Measurements from ENCODE around the gene WNT3A.

WNT3A gene

GRCh38 chr1:228076796-228077430 is 70.1 kb downstream of the WNT3A start (continued):
- TF ChIP-seq TSHZ2 (CRISPR knock-in tag; IDR thresholded peaks at IDR 0.05) = no peak
- TF ChIP-seq ESRRG (CRISPR knock-in tag; IDR thresholded peaks at IDR 0.05) = no peak
- no peak for TF ChIP-seq CSDC2 (CRISPR knock-in tag; IDR thresholded peaks at IDR 0.05)
- TF ChIP-seq ZC3H10 (CRISPR knock-in tag; IDR thresholded peaks at IDR 0.05) = no peak
- TF ChIP-seq ARNTL (CRISPR knock-in tag; IDR thresholded peaks at IDR 0.05; ENCODE audit: borderline replicate concordance, low read depth) = no peak

- TF ChIP-seq ZNF70 (CRISPR knock-in tag; IDR thresholded peaks at IDR 0.05) (no peak), SNAI2 (CRISPR knock-in tag; IDR thresholded peaks at IDR 0.05) (no peak), ISL1 (CRISPR knock-in tag; IDR thresholded peaks at IDR 0.05) (no peak), ZFP3 (CRISPR knock-in tag; IDR thresholded peaks at IDR 0.05) (no peak), TCF4 (CRISPR knock-in tag; IDR thresholded peaks at IDR 0.05; ENCODE audit: borderline replicate concordance) (no peak), PATZ1 (CRISPR knock-in tag; IDR thresholded peaks at IDR 0.05; ENCODE audit: borderline replicate concordance) (no peak), ARNTL (CRISPR knock-in tag; IDR thresholded peaks at IDR 0.05; ENCODE audit: borderline replicate concordance, low read depth) (no peak), PPARA (CRISPR knock-in tag; IDR thresholded peaks at IDR 0.05; ENCODE audit: borderline replicate concordance) (no peak)
- ATAC-seq = no peak
Observed at GRCh38 chr1:228077565-228078330, 71.0 kb downstream of the WNT3A start.

- no peak for ATAC-seq
- no peak for TF ChIP-seq TSHZ2 (CRISPR knock-in tag; IDR thresholded peaks at IDR 0.05)
- no peak for TF ChIP-seq BACH2 (CRISPR knock-in tag; IDR thresholded peaks at IDR 0.05; ENCODE audit: borderline replicate concordance)
Observed at GRCh38 chr1:228079013-228079412, 72.2 kb downstream of the WNT3A start.

- ATAC-seq = no peak
- TF ChIP-seq ARNTL (CRISPR knock-in tag; IDR thresholded peaks at IDR 0.05; ENCODE audit: borderline replicate concordance, low read depth) = no peak
- TF ChIP-seq TSHZ2 (CRISPR knock-in tag; IDR thresholded peaks at IDR 0.05) = no peak
- TF ChIP-seq CREB5 (CRISPR knock-in tag; IDR thresholded peaks at IDR 0.05; ENCODE audit: low read depth) = no peak
- no peak for TF ChIP-seq GLIS3 (CRISPR knock-in tag; IDR thresholded peaks at IDR 0.05)
- TF ChIP-seq ZNF8 (CRISPR knock-in tag; IDR thresholded peaks at IDR 0.05) = no peak
- TF ChIP-seq OSR1 (CRISPR knock-in tag; IDR thresholded peaks at IDR 0.05) = no peak
- TF ChIP-seq TCF4 (CRISPR knock-in tag; IDR thresholded peaks at IDR 0.05; ENCODE audit: borderline replicate concordance) = no peak
- no peak for TF ChIP-seq SNAI2 (CRISPR knock-in tag; IDR thresholded peaks at IDR 0.05)
- no peak for TF ChIP-seq CSRNP3 (CRISPR knock-in tag; IDR thresholded peaks at IDR 0.05)
- no peak for TF ChIP-seq ISL1 (CRISPR knock-in tag; IDR thresholded peaks at IDR 0.05)
- no peak for TF ChIP-seq ZFP30 (CRISPR knock-in tag; IDR thresholded peaks at IDR 0.05)
Observed at GRCh38 chr1:228079601-228080263, 72.9 kb downstream of the WNT3A start.
